ENCODE measurements around the gene INSRR. TPM values are rescaled to one million over a fixed set of nuclear protein-coding genes. Genes with fewer than 3 reads are reported as not detected.

Gene INSRR
- total RNA-seq, 1 experiment from 2014 or later = not detected

GRCh38 chr1:156806512-156807440, 52.1 kb downstream of the INSRR start:
- no peak for DNase-seq (ENCODE audit: low read depth)

- peak; percentile 79 for DNase-seq (ENCODE audit: low read depth)
Observed at GRCh38 chr1:156805766-156806511, 53.0 kb downstream of the INSRR start.

GRCh38 chr1:156804572-156805243, 54.2 kb downstream of the INSRR start:
- DNase-seq (ENCODE audit: low read depth) = peak; percentile 85

- DNase-seq (ENCODE audit: low read depth) = no peak
Observed at GRCh38 chr1:156804026-156804425, 54.9 kb downstream of the INSRR start.

GRCh38 chr1:156803086-156803851, 55.6 kb downstream of the INSRR start:
- no peak for DNase-seq (ENCODE audit: low read depth)

- DNase-seq (ENCODE audit: low read depth) = no peak
Observed at GRCh38 chr1:156802421-156802935, 56.4 kb downstream of the INSRR start.

- peak; percentile 63 for DNase-seq (ENCODE audit: low read depth)
Observed at GRCh38 chr1:156801409-156802121, 57.4 kb downstream of the INSRR start.

- peak; percentile 70 for DNase-seq (ENCODE audit: low read depth)
Observed at GRCh38 chr1:156797212-156797871, 61.6 kb downstream of the INSRR start.

- no peak for DNase-seq (ENCODE audit: low read depth)
Observed at GRCh38 chr1:156796340-156797097, 62.4 kb downstream of the INSRR start.

- peak; percentile 68 for DNase-seq (ENCODE audit: low read depth)
Observed at GRCh38 chr1:156795787-156796186, 63.1 kb downstream of the INSRR start.

- no peak for DNase-seq (ENCODE audit: low read depth)
Observed at GRCh38 chr1:156795374-156795733, 63.6 kb downstream of the INSRR start.

- DNase-seq (ENCODE audit: low read depth) = peak; percentile 70
Observed at GRCh38 chr1:156794506-156795373, 64.2 kb downstream of the INSRR start.

Other genes starting within 250 kb of the INSRR start
- not detected in 2 replicates for gene HAPLN2, start 239.7 kb downstream of the INSRR start, total RNA-seq (2014; rRNA removed; shearing (Covaris generic))
- not detected in 2 replicates for gene BCAN, start 217.0 kb downstream of the INSRR start, total RNA-seq (2014; rRNA removed; shearing (Covaris generic))
- gene NES, start 181.7 kb downstream of the INSRR start, total RNA-seq (2014; rRNA removed; shearing (Covaris generic)) = 0.02 and 0.37 TPM in 2 replicates
- gene CRABP2, start 153.5 kb downstream of the INSRR start, total RNA-seq (2014; rRNA removed; shearing (Covaris generic)) = 21.1 and 31.9 TPM in 2 replicates
- 12.2 and 23.3 TPM in 2 replicates for gene METTL25B, start 130.6 kb downstream of the INSRR start, total RNA-seq (2014; rRNA removed; shearing (Covaris generic))
- gene ISG20L2, start 130.4 kb downstream of the INSRR start, total RNA-seq (2014; rRNA removed; shearing (Covaris generic)) = 27.0 and 27.8 TPM in 2 replicates
- 48.1 and 61.7 TPM in 2 replicates for gene MRPL24, start 118.0 kb downstream of the INSRR start, total RNA-seq (2014; rRNA removed; shearing (Covaris generic))
- gene HDGF, start 107.4 kb downstream of the INSRR start, total RNA-seq (2014; rRNA removed; shearing (Covaris generic)) = 211 and 264 TPM in 2 replicates
- gene PRCC, start 91.6 kb downstream of the INSRR start, total RNA-seq (2014; rRNA removed; shearing (Covaris generic)) = 38.4 and 41.9 TPM in 2 replicates
- 0.71 TPM in 1 of 2 replicates, not detected in the other for gene SH2D2A, start 42.3 kb downstream of the INSRR start, total RNA-seq (2014; rRNA removed; shearing (Covaris generic))
- not detected in 2 replicates for gene NTRK1, start 1.7 kb upstream of the INSRR start, total RNA-seq (2014; rRNA removed; shearing (Covaris generic))
- gene PEAR1, start 34.6 kb upstream of the INSRR start, total RNA-seq (2014; rRNA removed; shearing (Covaris generic)) = 0.32 and 0.34 TPM in 2 replicates
- not detected in 2 replicates for gene LRRC71, start 61.5 kb upstream of the INSRR start, total RNA-seq (2014; rRNA removed; shearing (Covaris generic))
- 17.1 and 19.2 TPM in 2 replicates for gene ARHGEF11, start 186.6 kb upstream of the INSRR start, total RNA-seq (2014; rRNA removed; shearing (Covaris generic))
- gene ETV3L, start 240.7 kb upstream of the INSRR start, total RNA-seq (2014; rRNA removed; shearing (Covaris generic)) = not detected in 2 replicates

All from M059J (cell line).